H9 (cell line): ENCODE measurements around the gene SLC2A8. TPM values are rescaled to one million over a fixed set of nuclear protein-coding genes. Genes with fewer than 3 reads are reported as not detected.

Source experiments
- DNase-seq: peaks from one replicate; pipeline ENCODE4 v3.0.0-alpha.2; 2017
- H2AFZ ChIP-seq: one replicate; pipeline ENCODE4 v1.6.1; 2013; ENCODE audit warnings: mild to moderate bottlenecking, low read length, control low read depth, moderate library complexity
- H2AK5ac ChIP-seq: 2 replicates; pipeline ENCODE4 v1.6.1; 2013; ENCODE audit warnings: low read length, control low read depth, mixed read lengths; ENCODE audit not compliant: insufficient read length
- H2BK120ac ChIP-seq: one replicate; pipeline ENCODE4 v1.6.1; 2013; ENCODE audit warnings: low read depth, mild to moderate bottlenecking, low read length, control low read depth, inconsistent platforms; ENCODE audit not compliant: poor library complexity, severe bottlenecking
- H2BK12ac ChIP-seq: 2 replicates; pipeline ENCODE4 v1.6.1; 2013; ENCODE audit warnings: low read length, control low read depth, mixed read lengths, low read depth; ENCODE audit not compliant: insufficient read length
- H2BK15ac ChIP-seq: 2 replicates; pipeline ENCODE4 v1.6.1; 2013; ENCODE audit warnings: low read depth, low read length, control low read depth
- H2BK20ac ChIP-seq: one replicate; pipeline ENCODE4 v1.6.1; 2013; ENCODE audit warnings: low read depth, mild to moderate bottlenecking, low read length, control low read depth, inconsistent platforms; ENCODE audit not compliant: poor library complexity, severe bottlenecking
- H2BK5ac ChIP-seq: 2 replicates; pipeline ENCODE4 v1.6.1; 2013; ENCODE audit warnings: low read length, control low read depth, mixed read lengths; ENCODE audit not compliant: insufficient read length
- H3K14ac ChIP-seq: 2 replicates; pipeline ENCODE4 v1.6.1; 2013; ENCODE audit warnings: low read length, control low read depth; ENCODE audit not compliant: insufficient read depth
- H3K18ac ChIP-seq: 2 replicates; pipeline ENCODE4 v1.6.1; 2013; ENCODE audit warnings: low read depth, mild to moderate bottlenecking, mixed read lengths, low read length, control low read depth; ENCODE audit not compliant: insufficient read length
- H3K23ac ChIP-seq: 2 replicates; pipeline ENCODE4 v1.6.1; 2013; ENCODE audit warnings: low read length, control low read depth, mixed read lengths, low read depth; ENCODE audit not compliant: insufficient read length
- H3K23me2 ChIP-seq: 2 replicates; pipeline ENCODE4 v1.6.1; 2013; ENCODE audit warnings: low read depth, mild to moderate bottlenecking, mixed read lengths, low read length, control low read depth; ENCODE audit not compliant: insufficient read length, poor library complexity, severe bottlenecking
- H3K27ac ChIP-seq: 2 replicates; pipeline ENCODE4 v1.5.1; 2013; ENCODE audit warnings: low read length, control low read depth, mixed read lengths, low read depth; ENCODE audit not compliant: insufficient read length
- H3K27me3 ChIP-seq: 2 replicates; pipeline ENCODE4 v1.6.1; 2013; ENCODE audit warnings: low read length, control low read depth, inconsistent platforms; ENCODE audit not compliant: insufficient read depth
- H3K4ac ChIP-seq: 2 replicates; pipeline ENCODE4 v1.6.1; 2013; ENCODE audit warnings: low read depth, mild to moderate bottlenecking, control low read depth, inconsistent platforms, low read length, moderate library complexity
- H3K4me1 ChIP-seq: 2 replicates; pipeline ENCODE4 v1.6.1; 2013; ENCODE audit warnings: low read length, control low read depth, inconsistent platforms; ENCODE audit not compliant: insufficient read depth
- H3K4me2 ChIP-seq: 2 replicates; pipeline ENCODE4 v1.6.1; 2013; ENCODE audit warnings: low read length, control low read depth, mixed read lengths; ENCODE audit not compliant: insufficient read length, insufficient read depth
- H3K56ac ChIP-seq: 2 replicates; pipeline ENCODE4 v1.6.1; 2013; ENCODE audit warnings: low read depth, mild to moderate bottlenecking, mixed read lengths, low read length, control low read depth; ENCODE audit not compliant: insufficient read length
- H3K79me1 ChIP-seq: 2 replicates; pipeline ENCODE4 v1.6.1; 2013; ENCODE audit warnings: low read depth, mild to moderate bottlenecking, moderate library complexity, low read length, control low read depth, inconsistent platforms; ENCODE audit not compliant: insufficient read depth, poor library complexity, severe bottlenecking
- H3K79me2 ChIP-seq: 2 replicates; pipeline ENCODE4 v1.6.1; 2013; ENCODE audit warnings: low read length, control low read depth, inconsistent platforms; ENCODE audit not compliant: insufficient read depth
- H3K9ac ChIP-seq: 2 replicates; pipeline ENCODE4 v1.6.1; 2013; ENCODE audit warnings: low read length, control low read depth, mixed read lengths; ENCODE audit not compliant: insufficient read length; ENCODE audit errors: extremely low read depth
- H3K9me3 ChIP-seq: one replicate; pipeline ENCODE4 v1.6.1; 2013; ENCODE audit warnings: low read depth, low read length, inconsistent platforms; ENCODE audit not compliant: control insufficient read depth
- H3T11ph ChIP-seq: one replicate; pipeline ENCODE4 v1.6.1; 2013; ENCODE audit warnings: mild to moderate bottlenecking, low read length, control low read depth, inconsistent platforms
- H4K20me1 ChIP-seq: one replicate; pipeline ENCODE4 v1.6.1; 2013; ENCODE audit not compliant: control insufficient read depth, insufficient read length, insufficient read depth
- H4K5ac ChIP-seq: 2 replicates; pipeline ENCODE4 v1.6.1; 2013; ENCODE audit warnings: low read depth, mild to moderate bottlenecking, mixed read lengths, low read length, control low read depth; ENCODE audit not compliant: insufficient read length
- H4K8ac ChIP-seq: replicated peaks from 2 replicates; pipeline ENCODE4 v1.6.1; 2013; ENCODE audit warnings: low read length, control low read depth, mixed read lengths, low read depth; ENCODE audit not compliant: insufficient read length
- H4K91ac ChIP-seq: 2 replicates; pipeline ENCODE4 v1.6.1; 2013; ENCODE audit warnings: low read depth, mild to moderate bottlenecking, moderate library complexity, mixed read lengths, low read length, control low read depth; ENCODE audit not compliant: insufficient read length
- H3K27ac Mint-ChIP-seq, 3 experiments: 2 replicates in 2 of 3; 3 replicates in 1 of 3; pipeline ENCODE4 v1.8.0; 2020 to 2021; ENCODE audit warnings: mixed read lengths in 3 of 3, mild to moderate bottlenecking in 1 of 3, moderate library complexity in 1 of 3
- H3K27me3 Mint-ChIP-seq: 2 replicates; pipeline ENCODE4 v1.8.0; 2021; ENCODE audit warnings: low read depth, mild to moderate bottlenecking, moderate library complexity, mixed read lengths
- H3K36me3 Mint-ChIP-seq, 3 experiments: 2 replicates in 2 of 3; 3 replicates in 1 of 3; pipeline ENCODE4 v1.8.0; 2020 to 2021; ENCODE audit warnings: low read depth in 3 of 3, mixed read lengths in 3 of 3; ENCODE audit not compliant: insufficient read depth in 1 of 3
- H3K4me1 Mint-ChIP-seq, 2 experiments: 2 replicates each; pipeline ENCODE4 v1.8.0; 2020; ENCODE audit warnings: mixed read lengths in 2 of 2
- H3K4me3 Mint-ChIP-seq, 2 experiments: 2 replicates in 1 of 2; 3 replicates in 1 of 2; pipeline ENCODE4 v1.8.0; 2020 to 2021; ENCODE audit warnings: mild to moderate bottlenecking in 2 of 2, mixed read lengths in 2 of 2, moderate library complexity in 1 of 2
- H3K9me3 Mint-ChIP-seq, 2 experiments: 2 replicates in 1 of 2; 3 replicates in 1 of 2; pipeline ENCODE4 v1.8.0; 2020; ENCODE audit warnings: mild to moderate bottlenecking in 2 of 2, mixed read lengths in 2 of 2, moderate library complexity in 1 of 2
- WGBS: extraction: QIAGEN DNeasy Blood & Tissue Kit; methylation state at CpG from one replicate; pipeline ENCODE4 v1.1.7; 2013; ENCODE audit warnings: missing lambda C conversion rate, low lambda C conversion rate, mixed read lengths; ENCODE audit not compliant: insufficient read length; ENCODE audit errors: extremely low coverage; 5-methylcytosine and 5-hydroxymethylcytosine counted together
- total RNA-seq: library from RNA; stranded (reverse); gene quantifications from 2 replicates; pipeline ENCODE4 v1.2.1, GENCODE V29; 2021
- TF ChIP-seq, protein P1 (sequence below): fragments of 200-600 bp; sonication (generic); conservative IDR thresholded peaks from 3 replicates; pipeline ENCODE4 v1.8.0; 2021; ENCODE audit warnings: antibody characterized with exemption, mild to moderate bottlenecking

The SLC2A8 gene
- total RNA-seq, 1 experiment from 2014 or later = 38.3 TPM

DNA sequence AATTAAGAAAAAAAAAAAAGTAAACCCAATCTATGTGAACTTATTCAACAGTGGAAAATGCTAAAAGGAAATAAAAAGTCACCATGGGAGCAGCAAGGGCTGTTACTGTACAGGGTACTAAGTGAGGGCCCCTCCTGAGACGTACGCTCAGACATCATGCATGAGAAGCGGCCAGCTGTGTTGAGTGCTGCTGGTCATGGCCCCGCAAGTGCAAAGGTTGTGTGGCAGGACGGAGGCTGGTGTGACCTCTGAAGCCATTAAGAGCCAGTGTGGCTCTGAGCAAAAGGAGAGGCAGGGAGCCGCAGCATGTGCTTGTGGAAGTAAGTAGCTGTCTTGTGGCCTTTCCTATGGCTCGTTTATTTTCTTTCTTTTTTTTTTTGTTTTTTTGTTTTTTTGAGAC is 24.1 kb downstream of the SLC2A8 start:
- Histone ChIP-seq H2BK5ac (no peak overlapping the region), H2BK15ac (no peak overlapping the region), H3K23me2 (peaks cover 12% of the 10 kb centered on the region), H4K8ac (no peak overlapping the region), H2BK20ac (no peak overlapping the region), H3K4me2 (no peak overlapping the region), H2AK5ac (no peak overlapping the region), H4K5ac (no peak overlapping the region), H3K4me1 (no peaks in the 10 kb centered on the region; the same call in 1 of the 2 replicates), H4K91ac (no peak overlapping the region), H3K23ac (no peak overlapping the region), H3K4ac (no peak overlapping the region), H2AFZ (no peak overlapping the region), H3K27ac (no peak overlapping the region), H2BK12ac (no peak overlapping the region), H3K79me1 (peaks cover 3% of the 10 kb centered on the region), H3K14ac (no peak overlapping the region; the same call in 1 of the 2 replicates), H3K56ac (no peak overlapping the region), H3K27me3 (no peaks in the 10 kb centered on the region), H3T11ph (no peak overlapping the region), H4K20me1 (no peaks in the 10 kb centered on the region), H3K18ac (no peak overlapping the region), H3K79me2 (peaks cover 6% of the 10 kb centered on the region; the same call in 1 of the 2 replicates), H2BK120ac (no peak overlapping the region), H3K9me3 (no peaks in the 10 kb centered on the region), H3K9ac (no peak overlapping the region)
- Mint-ChIP-seq H3K27ac (no peak overlapping the region), H3K36me3 (peaks cover 0 to 5% (median 1%) of the 10 kb centered on the region in 3 experiments; a peak in 1 of 7 replicates), H3K27me3 (peaks cover 2% of the 10 kb centered on the region; the same call in 1 of the 2 replicates), H3K4me3 (no peak overlapping the region; a peak in 1 of 5 replicates), H3K4me1 (peaks cover 41 to 42% of the 10 kb centered on the region in 2 experiments), H3K9me3 (no peaks in the 10 kb centered on the region)
- no CpG with 5 or more reads among the region's 7 CpGs for WGBS
- TF ChIP-seq, protein P1, sequence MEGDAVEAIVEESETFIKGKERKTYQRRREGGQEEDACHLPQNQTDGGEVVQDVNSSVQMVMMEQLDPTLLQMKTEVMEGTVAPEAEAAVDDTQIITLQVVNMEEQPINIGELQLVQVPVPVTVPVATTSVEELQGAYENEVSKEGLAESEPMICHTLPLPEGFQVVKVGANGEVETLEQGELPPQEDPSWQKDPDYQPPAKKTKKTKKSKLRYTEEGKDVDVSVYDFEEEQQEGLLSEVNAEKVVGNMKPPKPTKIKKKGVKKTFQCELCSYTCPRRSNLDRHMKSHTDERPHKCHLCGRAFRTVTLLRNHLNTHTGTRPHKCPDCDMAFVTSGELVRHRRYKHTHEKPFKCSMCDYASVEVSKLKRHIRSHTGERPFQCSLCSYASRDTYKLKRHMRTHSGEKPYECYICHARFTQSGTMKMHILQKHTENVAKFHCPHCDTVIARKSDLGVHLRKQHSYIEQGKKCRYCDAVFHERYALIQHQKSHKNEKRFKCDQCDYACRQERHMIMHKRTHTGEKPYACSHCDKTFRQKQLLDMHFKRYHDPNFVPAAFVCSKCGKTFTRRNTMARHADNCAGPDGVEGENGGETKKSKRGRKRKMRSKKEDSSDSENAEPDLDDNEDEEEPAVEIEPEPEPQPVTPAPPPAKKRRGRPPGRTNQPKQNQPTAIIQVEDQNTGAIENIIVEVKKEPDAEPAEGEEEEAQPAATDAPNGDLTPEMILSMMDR = no peak
- no peak for DNase-seq
